ENCODE data around the gene ANK3.

The ANK3 gene

DNA sequence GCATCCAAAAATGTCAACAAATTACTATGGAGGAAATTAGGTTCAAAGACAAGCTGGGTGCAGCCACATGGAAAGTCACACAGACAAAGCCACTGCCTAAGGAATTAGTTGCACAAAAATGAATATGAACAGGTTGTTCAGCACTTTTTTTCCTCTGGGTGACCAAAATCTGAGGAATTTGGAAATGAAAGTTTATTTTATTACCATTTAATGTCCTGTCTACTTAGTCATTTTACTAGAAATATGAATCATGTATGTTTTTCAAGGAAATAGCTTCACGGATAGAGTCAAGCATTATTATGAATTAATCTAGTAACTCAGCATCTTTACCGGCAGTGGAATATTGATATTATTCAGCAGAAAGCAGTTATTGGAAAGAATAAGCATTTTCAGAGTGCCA lies 106.3 kb downstream of the ANK3 start:
- H3K9ac ChIP-seq (ENCODE audit: low read depth, low read length) = no peak overlapping the region
- peaks cover 14% of the 10 kb centered on the region for H3K4me1 ChIP-seq (ENCODE audit: insufficient read depth, low read length)
- no peak overlapping the region for H3K27ac ChIP-seq (ENCODE audit: low read length)
- no peak overlapping the region for H3K4me3 ChIP-seq (ENCODE audit: low read length)
- no peaks in the 10 kb centered on the region for H3K36me3 ChIP-seq (ENCODE audit: insufficient read depth, low read depth, low read length)
- H3K9me3 ChIP-seq (ENCODE audit: insufficient read depth, low read depth, low read length) = no peaks in the 10 kb centered on the region
- no peaks in the 10 kb centered on the region for H3K27me3 ChIP-seq (ENCODE audit: insufficient read depth, low read length)

DNA sequence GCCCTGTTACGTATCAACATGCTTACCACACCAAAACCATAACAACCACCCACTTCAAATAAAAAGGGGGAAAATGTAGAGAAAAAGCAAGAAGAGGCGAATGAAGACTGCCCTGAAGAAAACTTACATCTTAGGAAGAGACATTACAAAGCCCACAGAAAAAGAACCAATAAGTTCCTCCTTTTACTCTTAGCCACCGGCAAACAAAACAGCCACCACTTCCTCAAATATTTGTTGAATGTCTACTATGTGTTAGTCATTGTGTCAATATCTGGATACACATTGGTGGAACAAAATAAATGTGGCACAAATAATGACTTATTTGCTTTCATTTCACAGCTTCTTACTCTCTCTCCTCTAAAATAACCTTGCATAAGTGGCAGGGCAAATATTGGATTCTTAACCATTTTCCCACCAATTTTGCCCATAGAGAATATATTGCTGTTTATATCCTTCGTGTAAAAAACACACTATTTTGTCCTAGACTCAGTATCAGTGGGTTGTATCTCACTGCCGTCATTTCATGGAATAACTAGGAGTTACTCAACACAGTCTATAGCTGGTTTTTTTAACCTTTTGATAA lies 106.8 kb downstream of the ANK3 start:
- H3K36me3 ChIP-seq (ENCODE audit: insufficient read depth, low read depth, low read length) = no peaks in the 10 kb centered on the region
- no peaks in the 10 kb centered on the region for H3K27me3 ChIP-seq (ENCODE audit: insufficient read depth, low read length)
- no peaks in the 10 kb centered on the region for H3K9me3 ChIP-seq (ENCODE audit: insufficient read depth, low read depth, low read length)
- H3K4me3 ChIP-seq (ENCODE audit: low read length) = no peak overlapping the region
- no peak overlapping the region for H3K9ac ChIP-seq (ENCODE audit: low read depth, low read length)
- H3K4me1 ChIP-seq (ENCODE audit: insufficient read depth, low read length) = peaks cover 14% of the 10 kb centered on the region
- H3K27ac ChIP-seq (ENCODE audit: low read length) = no peak overlapping the region

DNA sequence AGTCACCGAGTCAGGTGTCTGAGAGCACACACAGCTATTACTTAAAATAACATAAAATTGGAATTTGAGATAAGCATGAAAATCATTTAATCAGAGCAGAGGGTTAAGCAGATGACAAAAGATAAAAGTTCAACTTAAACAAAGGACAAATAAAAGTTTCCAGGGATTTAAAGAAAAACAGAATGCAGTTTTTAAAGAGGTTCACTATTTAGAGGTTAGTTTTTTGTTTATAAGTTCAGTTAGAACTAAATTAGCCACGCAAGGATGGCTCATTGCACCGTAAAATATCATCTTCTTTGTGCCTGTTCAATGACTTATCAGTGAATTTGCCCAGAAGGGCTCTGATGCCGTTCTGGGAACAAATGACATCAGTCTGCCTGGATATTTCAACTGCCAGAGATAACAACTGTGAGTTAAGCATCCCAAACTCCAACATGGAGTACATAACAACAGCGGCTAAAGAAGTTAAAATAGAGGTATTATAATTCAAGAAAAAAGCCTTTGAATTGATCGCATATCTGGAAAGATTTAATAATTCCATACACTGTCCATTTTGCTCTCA lies 107.8 kb downstream of the ANK3 start:
- no peaks in the 10 kb centered on the region for H3K36me3 ChIP-seq (ENCODE audit: insufficient read depth, low read depth, low read length)
- H3K4me1 ChIP-seq (ENCODE audit: insufficient read depth, low read length) = peaks cover 14% of the 10 kb centered on the region
- H3K27me3 ChIP-seq (ENCODE audit: insufficient read depth, low read length) = no peaks in the 10 kb centered on the region
- H3K9me3 ChIP-seq (ENCODE audit: insufficient read depth, low read depth, low read length) = no peaks in the 10 kb centered on the region
- H3K4me3 ChIP-seq (ENCODE audit: low read length) = no peak overlapping the region
- no peak overlapping the region for H3K9ac ChIP-seq (ENCODE audit: low read depth, low read length)
- H3K27ac ChIP-seq (ENCODE audit: low read length) = no peak overlapping the region

DNA sequence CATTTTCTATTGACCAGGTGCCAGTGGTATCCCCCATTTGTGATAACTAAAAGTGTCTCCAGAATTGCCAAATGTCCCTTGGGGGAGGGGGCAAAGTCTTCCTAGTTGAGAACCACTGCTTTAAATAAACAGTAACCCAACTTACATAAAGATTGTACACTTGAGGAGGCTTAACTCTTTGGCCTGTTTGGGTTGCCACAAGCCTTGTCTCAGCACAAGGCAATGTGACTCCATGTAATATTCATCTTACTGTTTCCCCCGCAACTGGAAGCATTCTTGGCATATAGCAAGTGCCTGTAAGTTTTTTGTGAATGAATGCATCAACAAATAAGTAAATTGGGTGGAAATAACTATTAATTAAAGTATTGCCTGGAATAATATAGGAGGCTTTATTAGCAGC lies 108.3 kb downstream of the ANK3 start:
- Histone ChIP-seq H3K9ac (ENCODE audit: low read depth, low read length) (no peak overlapping the region), H3K4me3 (ENCODE audit: low read length) (no peak overlapping the region), H3K4me1 (ENCODE audit: insufficient read depth, low read length) (peaks cover 14% of the 10 kb centered on the region), H3K27ac (ENCODE audit: low read length) (no peak overlapping the region), H3K27me3 (ENCODE audit: insufficient read depth, low read length) (no peaks in the 10 kb centered on the region), H3K36me3 (ENCODE audit: insufficient read depth, low read depth, low read length) (no peaks in the 10 kb centered on the region), H3K9me3 (ENCODE audit: insufficient read depth, low read depth, low read length) (no peaks in the 10 kb centered on the region)

DNA sequence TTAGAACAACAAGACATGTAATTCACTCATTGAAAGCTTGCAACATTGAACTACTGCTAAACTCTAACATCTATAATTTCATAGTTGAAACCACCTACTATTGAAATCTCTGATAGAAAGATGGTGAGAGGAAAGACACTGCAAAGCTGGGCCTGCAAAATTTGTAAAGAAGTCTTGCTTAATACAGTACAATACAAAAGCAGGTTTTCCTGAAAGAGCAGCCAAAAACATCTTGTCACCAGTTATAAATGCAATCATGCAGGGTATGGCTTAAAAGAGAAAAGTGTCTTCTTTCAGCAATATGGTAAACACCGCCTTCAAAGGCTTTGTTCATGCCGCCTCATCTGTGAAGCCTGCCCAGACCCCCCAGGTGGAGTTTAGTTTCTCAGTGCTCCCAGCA lies 109.2 kb downstream of the ANK3 start:
- Histone ChIP-seq H3K27me3 (ENCODE audit: insufficient read depth, low read length) (no peaks in the 10 kb centered on the region), H3K9me3 (ENCODE audit: insufficient read depth, low read depth, low read length) (no peaks in the 10 kb centered on the region), H3K36me3 (ENCODE audit: insufficient read depth, low read depth, low read length) (no peaks in the 10 kb centered on the region), H3K27ac (ENCODE audit: low read length) (no peak overlapping the region), H3K4me1 (ENCODE audit: insufficient read depth, low read length) (peaks cover 14% of the 10 kb centered on the region), H3K9ac (ENCODE audit: low read depth, low read length) (no peak overlapping the region), H3K4me3 (ENCODE audit: low read length) (no peak overlapping the region)

DNA sequence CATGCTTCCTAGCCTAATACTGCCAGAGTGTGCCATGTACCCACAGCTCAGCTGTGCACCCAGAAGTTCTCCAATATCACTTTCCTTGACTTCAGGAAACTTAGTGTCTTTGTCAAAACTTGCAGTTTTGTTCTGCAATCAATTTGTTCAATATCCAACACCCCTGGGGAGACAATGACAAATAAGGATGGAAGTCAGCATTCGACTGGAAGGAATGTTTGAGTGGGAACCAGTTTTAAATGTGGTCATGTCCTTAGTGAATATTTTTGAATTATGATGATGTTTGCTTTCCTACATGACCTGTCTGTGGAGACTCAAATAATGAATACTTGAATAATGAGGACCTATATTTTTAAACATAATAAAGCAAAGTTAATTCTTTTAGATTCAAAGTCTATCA lies 112.0 kb downstream of the ANK3 start:
- Histone ChIP-seq H3K27ac (ENCODE audit: low read length) (no peak overlapping the region), H3K36me3 (ENCODE audit: insufficient read depth, low read depth, low read length) (no peaks in the 10 kb centered on the region), H3K9me3 (ENCODE audit: insufficient read depth, low read depth, low read length) (no peaks in the 10 kb centered on the region)

DNA sequence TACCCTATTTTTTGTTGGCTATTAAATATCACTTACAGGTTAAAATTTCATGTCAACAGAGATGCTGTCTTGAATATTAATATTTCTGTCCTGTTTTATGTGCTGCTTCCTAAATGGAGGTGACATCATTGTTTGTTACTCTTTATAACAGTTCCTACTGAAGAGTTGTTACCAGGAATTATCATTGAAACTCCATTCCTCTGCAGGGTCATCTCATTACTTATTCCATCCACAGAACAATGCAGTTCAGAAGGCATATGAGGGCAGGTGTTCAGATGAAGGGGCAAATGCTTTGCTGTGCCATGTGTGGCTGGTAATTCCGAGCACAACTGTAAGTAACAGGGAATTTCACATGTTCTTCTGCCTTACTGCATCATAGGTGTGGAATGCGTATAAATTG lies 113.4 kb downstream of the ANK3 start:
- H3K27me3 ChIP-seq (ENCODE audit: insufficient read depth, low read length) = no peaks in the 10 kb centered on the region
- no peaks in the 10 kb centered on the region for H3K9me3 ChIP-seq (ENCODE audit: insufficient read depth, low read depth, low read length)
- H3K4me1 ChIP-seq (ENCODE audit: insufficient read depth, low read length) = peaks cover 9% of the 10 kb centered on the region
- H3K9ac ChIP-seq (ENCODE audit: low read depth, low read length) = no peak overlapping the region
- no peak overlapping the region for H3K27ac ChIP-seq (ENCODE audit: low read length)
- H3K36me3 ChIP-seq (ENCODE audit: insufficient read depth, low read depth, low read length) = no peaks in the 10 kb centered on the region
- H3K4me3 ChIP-seq (ENCODE audit: low read length) = no peak overlapping the region

More for the DNA sequence above, 112.0 kb downstream of the ANK3 start:
- H3K27me3 ChIP-seq (ENCODE audit: insufficient read depth, low read length) = no peaks in the 10 kb centered on the region
- no peak overlapping the region for H3K4me3 ChIP-seq (ENCODE audit: low read length)
- H3K4me1 ChIP-seq (ENCODE audit: insufficient read depth, low read length) = peaks cover 14% of the 10 kb centered on the region
- H3K9ac ChIP-seq (ENCODE audit: low read depth, low read length) = no peak overlapping the region

DNA sequence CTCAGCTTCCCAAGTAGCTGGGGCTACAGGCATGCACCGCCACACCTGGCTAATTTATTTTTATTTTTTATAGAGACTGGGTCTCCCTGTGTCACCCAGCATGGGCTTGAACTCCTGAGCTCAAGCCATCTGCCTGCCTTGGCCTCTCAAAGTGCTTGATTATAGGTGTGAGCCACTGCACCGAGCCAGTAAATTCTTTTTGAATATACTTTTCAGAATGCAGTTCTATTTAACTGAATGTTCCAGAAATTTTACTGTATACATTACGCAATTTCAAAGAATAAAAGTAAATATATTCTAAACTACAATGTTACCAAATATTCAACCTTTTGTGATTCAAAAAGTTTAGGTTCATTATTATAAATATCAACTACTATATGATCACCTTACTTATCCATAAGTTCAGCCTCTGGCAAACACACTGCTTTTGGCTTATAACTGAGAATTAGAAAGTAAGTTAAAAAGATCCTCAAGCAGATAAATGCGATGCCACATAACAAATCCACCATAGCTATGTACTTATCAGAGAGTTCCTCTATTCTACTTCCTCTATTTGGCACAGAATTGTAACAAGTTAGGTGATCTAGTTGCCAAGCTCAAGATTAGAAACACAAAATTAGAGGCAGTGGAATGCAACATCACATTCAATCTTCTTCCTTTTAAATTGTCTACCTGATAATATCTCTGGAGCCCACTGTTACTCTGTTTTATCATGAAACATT lies 118.2 kb downstream of the ANK3 start:
- Histone ChIP-seq H3K4me1 (ENCODE audit: insufficient read depth, low read length) (no peaks in the 10 kb centered on the region), H3K27me3 (ENCODE audit: insufficient read depth, low read length) (no peaks in the 10 kb centered on the region), H3K9me3 (ENCODE audit: insufficient read depth, low read depth, low read length) (no peaks in the 10 kb centered on the region), H3K4me3 (ENCODE audit: low read length) (no peak overlapping the region), H3K36me3 (ENCODE audit: insufficient read depth, low read depth, low read length) (no peaks in the 10 kb centered on the region), H3K27ac (ENCODE audit: low read length) (no peak overlapping the region), H3K9ac (ENCODE audit: low read depth, low read length) (no peak overlapping the region)

DNA sequence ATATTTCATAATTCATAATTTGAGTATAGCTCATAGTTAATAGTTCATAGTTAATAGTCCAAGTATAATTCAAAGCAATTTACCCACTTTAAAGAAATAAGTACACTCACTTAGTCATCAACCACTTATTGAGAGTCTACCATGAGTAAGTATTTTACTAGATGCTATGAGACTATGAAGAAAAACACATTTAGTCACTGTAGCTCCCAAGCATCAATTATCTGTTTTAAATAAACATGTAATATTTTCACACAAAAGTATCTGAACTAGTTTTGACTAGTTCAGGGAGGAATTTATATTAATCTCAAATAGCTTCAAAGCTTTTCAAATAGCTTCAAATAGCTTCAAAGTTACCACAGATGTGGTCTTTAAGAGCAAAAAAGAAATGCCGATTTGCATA lies 119.2 kb downstream of the ANK3 start:
- no peak overlapping the region for H3K4me3 ChIP-seq (ENCODE audit: low read length)
- H3K27ac ChIP-seq (ENCODE audit: low read length) = no peak overlapping the region
- no peaks in the 10 kb centered on the region for H3K4me1 ChIP-seq (ENCODE audit: insufficient read depth, low read length)

DNA sequence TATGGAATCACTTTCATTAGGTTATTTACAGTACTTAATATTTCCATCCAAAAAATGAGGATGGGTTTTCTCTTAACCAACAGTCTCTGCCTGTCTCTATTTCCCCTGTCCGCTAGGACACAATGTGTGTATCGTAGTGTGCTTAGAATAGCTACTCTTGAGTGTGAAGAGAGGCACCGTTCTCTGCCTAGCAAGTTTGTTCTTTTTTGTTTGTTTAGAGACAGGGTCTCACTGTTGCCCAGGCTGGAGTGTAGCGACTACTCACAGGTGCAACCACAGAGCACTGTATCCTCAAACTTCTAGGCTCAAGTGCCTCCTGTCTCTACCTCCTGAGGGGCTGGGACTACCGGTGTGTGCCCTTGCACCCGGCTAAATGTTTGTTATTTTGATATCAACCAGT lies 121.9 kb downstream of the ANK3 start:
- H3K9me3 ChIP-seq (ENCODE audit: insufficient read depth, low read depth, low read length) = no peaks in the 10 kb centered on the region
- no peaks in the 10 kb centered on the region for H3K27me3 ChIP-seq (ENCODE audit: insufficient read depth, low read length)
- no peaks in the 10 kb centered on the region for H3K4me1 ChIP-seq (ENCODE audit: insufficient read depth, low read length)
- no peak overlapping the region for H3K4me3 ChIP-seq (ENCODE audit: low read length)
- H3K36me3 ChIP-seq (ENCODE audit: insufficient read depth, low read depth, low read length) = no peaks in the 10 kb centered on the region
- no peak overlapping the region for H3K9ac ChIP-seq (ENCODE audit: low read depth, low read length)
- no peak overlapping the region for H3K27ac ChIP-seq (ENCODE audit: low read length)

More for the DNA sequence above, 119.2 kb downstream of the ANK3 start:
- Histone ChIP-seq H3K27me3 (ENCODE audit: insufficient read depth, low read length) (no peaks in the 10 kb centered on the region), H3K9me3 (ENCODE audit: insufficient read depth, low read depth, low read length) (no peaks in the 10 kb centered on the region), H3K36me3 (ENCODE audit: insufficient read depth, low read depth, low read length) (no peaks in the 10 kb centered on the region), H3K9ac (ENCODE audit: low read depth, low read length) (no peak overlapping the region)

DNA sequence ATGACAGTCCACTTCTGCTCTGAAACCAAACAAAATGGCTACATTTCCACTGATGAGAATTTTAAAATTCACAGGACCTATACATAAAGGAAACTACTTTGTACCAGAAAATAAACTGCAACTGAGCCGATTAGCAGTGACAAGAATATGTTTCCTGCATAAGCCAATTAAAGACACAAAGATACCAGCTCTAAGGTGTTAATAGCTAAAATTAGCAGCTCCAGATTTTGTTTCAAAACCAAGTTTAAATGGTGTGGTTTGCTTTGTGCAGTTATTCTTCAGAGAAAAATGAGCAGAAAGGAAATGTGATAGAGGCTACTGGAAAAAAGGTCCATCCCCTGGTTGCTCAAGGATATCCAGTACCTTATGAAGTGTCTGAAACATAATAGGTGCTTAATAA lies 123.2 kb downstream of the ANK3 start:
- no peaks in the 10 kb centered on the region for H3K9me3 ChIP-seq (ENCODE audit: insufficient read depth, low read depth, low read length)
- no peak overlapping the region for H3K27ac ChIP-seq (ENCODE audit: low read length)
- no peaks in the 10 kb centered on the region for H3K27me3 ChIP-seq (ENCODE audit: insufficient read depth, low read length)
- H3K4me3 ChIP-seq (ENCODE audit: low read length) = no peak overlapping the region
- H3K9ac ChIP-seq (ENCODE audit: low read depth, low read length) = no peak overlapping the region
- H3K4me1 ChIP-seq (ENCODE audit: insufficient read depth, low read length) = no peaks in the 10 kb centered on the region
- no peaks in the 10 kb centered on the region for H3K36me3 ChIP-seq (ENCODE audit: insufficient read depth, low read depth, low read length)

DNA sequence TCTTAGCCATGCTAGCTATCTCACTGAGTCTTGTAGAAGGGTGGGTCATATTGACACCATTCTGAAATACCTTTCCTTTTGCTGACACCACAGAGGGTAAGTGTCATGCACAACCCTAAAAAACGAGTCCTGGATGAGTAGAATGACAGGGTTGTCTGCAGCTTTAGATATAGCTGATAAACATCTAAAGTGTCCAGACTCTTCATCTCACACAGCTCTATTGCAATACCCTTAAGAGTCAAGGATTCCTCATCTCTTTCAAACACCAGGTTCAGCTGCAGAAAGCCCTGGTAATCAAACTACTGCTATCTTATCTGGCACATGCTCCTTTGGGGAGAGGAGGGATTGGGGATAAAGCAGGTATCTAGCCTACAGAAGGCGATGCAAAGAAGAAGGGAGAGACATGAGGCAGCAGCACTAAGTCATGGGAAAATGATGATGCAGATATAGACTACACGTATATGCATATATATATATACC lies 127.0 kb downstream of the ANK3 start:
- H3K4me1 ChIP-seq (ENCODE audit: insufficient read depth, low read length) = peaks cover 21% of the 10 kb centered on the region
- no peak overlapping the region for H3K9ac ChIP-seq (ENCODE audit: low read depth, low read length)
- no peaks in the 10 kb centered on the region for H3K9me3 ChIP-seq (ENCODE audit: insufficient read depth, low read depth, low read length)
- H3K27me3 ChIP-seq (ENCODE audit: insufficient read depth, low read length) = no peaks in the 10 kb centered on the region
- H3K4me3 ChIP-seq (ENCODE audit: low read length) = no peak overlapping the region
- H3K36me3 ChIP-seq (ENCODE audit: insufficient read depth, low read depth, low read length) = no peaks in the 10 kb centered on the region
- H3K27ac ChIP-seq (ENCODE audit: low read length) = no peak overlapping the region
